SU-DHL-6 (cell line): Measurements from ENCODE around the gene FABP6.

Experiments
- H2AFZ ChIP-seq: fragments of 200-600 bp; sonication (generic); 2 replicates; pipeline ENCODE4 v1.6.1; 2014; ENCODE audit warnings: low read depth, mild to moderate bottlenecking, moderate library complexity, mixed read lengths, antibody characterized with exemption, low read length; ENCODE audit not compliant: severe bottlenecking
- H3F3A ChIP-seq: fragments of 200-600 bp; shearing (Covaris generic); 2 replicates; pipeline ENCODE4 v1.6.0; 2016; ENCODE audit warnings: antibody characterized with exemption, mild to moderate bottlenecking; ENCODE audit not compliant: insufficient read depth
- H3K27ac ChIP-seq: fragments of 200-600 bp; sonication (generic); 2 replicates; pipeline ENCODE4 v1.5.1; 2016; ENCODE audit warnings: low read depth, mild to moderate bottlenecking, low read length, moderate library complexity, mixed read lengths
- H3K27me3 ChIP-seq: fragments of 200-600 bp; sonication (generic), shearing (Covaris generic); 2 replicates; pipeline ENCODE4 v1.6.0; 2014; ENCODE audit warnings: mild to moderate bottlenecking, low read length
- H3K36me3 ChIP-seq: fragments of 200-600 bp; sonication (generic); 2 replicates; pipeline ENCODE4 v1.6.1; 2014; ENCODE audit warnings: mild to moderate bottlenecking, low read length, mixed read lengths
- H3K4me2 ChIP-seq: fragments of 300-600, 200-600 bp; shearing (Covaris generic), sonication (generic); 2 replicates; pipeline ENCODE4 v1.6.0; 2014; ENCODE audit warnings: low read length, low read depth, mild to moderate bottlenecking; ENCODE audit not compliant: poor library complexity, severe bottlenecking
- H3K4me3 ChIP-seq: fragments of 200-600 bp; sonication (generic); 2 replicates; pipeline ENCODE4 v1.5.1; 2014; ENCODE audit warnings: antibody characterized with exemption, low read length, mild to moderate bottlenecking, mixed read lengths; ENCODE audit not compliant: insufficient read depth, poor library complexity, severe bottlenecking
- H3K79me2 ChIP-seq: fragments of 200-600 bp; sonication (generic); 2 replicates; pipeline ENCODE4 v1.6.1; 2014; ENCODE audit warnings: mild to moderate bottlenecking, low read length, moderate library complexity; ENCODE audit not compliant: insufficient read depth
- H3K9ac ChIP-seq: fragments of 200-600 bp; sonication (generic); 2 replicates; pipeline ENCODE4 v1.7.0; 2014; ENCODE audit warnings: mild to moderate bottlenecking, low read length
- H3K9me2 ChIP-seq: fragments of 200-600 bp; sonication (generic); replicated peaks from 2 replicates; pipeline ENCODE4 v1.6.1; 2014; ENCODE audit warnings: low read length; ENCODE audit not compliant: insufficient read depth
- H3K9me3 ChIP-seq: fragments of 200-600 bp; sonication (generic); 2 replicates; pipeline ENCODE4 v1.6.1; 2014; ENCODE audit warnings: low read length, mixed read lengths; ENCODE audit not compliant: insufficient read depth
- H4K20me1 ChIP-seq: fragments of 200-600 bp; sonication (generic); 2 replicates; pipeline ENCODE4 v1.6.1; 2014; ENCODE audit warnings: low read depth, mild to moderate bottlenecking, antibody characterized with exemption, low read length, moderate library complexity, mixed read lengths
- EZH2phosphoT487 ChIP-seq: fragments of 200-600 bp; sonication (generic), shearing (Covaris generic); conservative IDR thresholded peaks from 2 replicates; pipeline ENCODE4 v1.6.1; 2018; ENCODE audit warnings: mild to moderate bottlenecking, antibody characterized with exemption, low read length, moderate library complexity, mixed read lengths
- TF ChIP-seq, protein P1 (sequence below): fragments of 200-600 bp; sonication (generic); IDR thresholded peaks from one replicate; pipeline ENCODE4 v1.5.1; 2017; ENCODE audit warnings: antibody characterized with exemption, mild to moderate bottlenecking, low read length, moderate library complexity; ENCODE audit not compliant: insufficient read depth, poor library complexity, severe bottlenecking

Gene FABP6

GRCh38 chr5:160183075-160183474 is 46.2 kb upstream of the FABP6 start:
- H4K20me1 ChIP-seq = no peaks in the 10 kb centered on the region
- H3K27me3 ChIP-seq = no peaks in the 10 kb centered on the region
- no peak overlapping the region for H3K9ac ChIP-seq
- no peaks in the 10 kb centered on the region for H3F3A ChIP-seq
- H3K4me3 ChIP-seq = no peak overlapping the region
- H3K27ac ChIP-seq = no peak overlapping the region
- H3K9me3 ChIP-seq = no peaks in the 10 kb centered on the region
- TF ChIP-seq, protein P1, sequence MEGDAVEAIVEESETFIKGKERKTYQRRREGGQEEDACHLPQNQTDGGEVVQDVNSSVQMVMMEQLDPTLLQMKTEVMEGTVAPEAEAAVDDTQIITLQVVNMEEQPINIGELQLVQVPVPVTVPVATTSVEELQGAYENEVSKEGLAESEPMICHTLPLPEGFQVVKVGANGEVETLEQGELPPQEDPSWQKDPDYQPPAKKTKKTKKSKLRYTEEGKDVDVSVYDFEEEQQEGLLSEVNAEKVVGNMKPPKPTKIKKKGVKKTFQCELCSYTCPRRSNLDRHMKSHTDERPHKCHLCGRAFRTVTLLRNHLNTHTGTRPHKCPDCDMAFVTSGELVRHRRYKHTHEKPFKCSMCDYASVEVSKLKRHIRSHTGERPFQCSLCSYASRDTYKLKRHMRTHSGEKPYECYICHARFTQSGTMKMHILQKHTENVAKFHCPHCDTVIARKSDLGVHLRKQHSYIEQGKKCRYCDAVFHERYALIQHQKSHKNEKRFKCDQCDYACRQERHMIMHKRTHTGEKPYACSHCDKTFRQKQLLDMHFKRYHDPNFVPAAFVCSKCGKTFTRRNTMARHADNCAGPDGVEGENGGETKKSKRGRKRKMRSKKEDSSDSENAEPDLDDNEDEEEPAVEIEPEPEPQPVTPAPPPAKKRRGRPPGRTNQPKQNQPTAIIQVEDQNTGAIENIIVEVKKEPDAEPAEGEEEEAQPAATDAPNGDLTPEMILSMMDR = no peak
- no peak for TF ChIP-seq EZH2phosphoT487
- no peaks in the 10 kb centered on the region for H3K79me2 ChIP-seq
- no peaks in the 10 kb centered on the region for H3K36me3 ChIP-seq
- no peaks in the 10 kb centered on the region for H3K9me2 ChIP-seq
- H2AFZ ChIP-seq = no peak overlapping the region
- H3K4me2 ChIP-seq = no peak overlapping the region

DNA sequence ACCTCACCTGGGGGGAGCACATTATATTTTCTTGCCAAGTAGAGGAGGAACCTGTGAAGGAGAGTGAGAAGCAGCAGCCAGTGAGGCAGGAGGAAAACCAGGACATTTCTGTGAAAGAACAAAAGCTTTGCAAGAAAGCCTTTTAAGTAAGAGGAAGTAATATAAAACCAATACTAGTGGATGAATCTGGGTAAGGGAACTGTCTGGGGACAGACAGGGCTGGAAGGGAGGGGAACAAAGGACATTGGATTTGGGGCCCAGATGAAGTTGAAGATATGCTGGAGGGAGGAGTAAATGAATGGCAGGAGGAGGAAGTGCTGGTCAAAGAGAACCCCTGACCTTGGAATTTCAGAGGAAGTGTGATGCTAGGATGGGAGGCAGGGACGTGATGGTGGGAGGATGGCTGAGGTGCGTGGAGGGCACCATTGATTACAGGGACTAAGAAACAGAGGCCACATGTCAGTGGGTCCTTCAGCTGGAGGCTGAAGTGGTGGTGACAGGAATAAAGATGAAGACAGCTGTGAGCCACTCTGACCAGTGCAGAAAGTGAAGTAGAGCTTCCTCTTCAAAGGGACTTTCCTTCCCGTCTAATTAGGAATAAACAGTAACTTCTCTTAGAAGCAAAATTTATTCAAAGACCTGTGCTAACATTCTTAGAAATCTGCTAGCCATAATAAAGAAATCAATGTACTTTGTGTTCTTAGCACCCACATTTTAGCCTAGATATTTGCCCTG is 43.5 kb upstream of the FABP6 start:
- H3K4me3 ChIP-seq = no peak overlapping the region
- H3K4me2 ChIP-seq = no peak overlapping the region
- H3K9me3 ChIP-seq = no peaks in the 10 kb centered on the region
- no peaks in the 10 kb centered on the region for H4K20me1 ChIP-seq
- no peaks in the 10 kb centered on the region for H3F3A ChIP-seq
- no peaks in the 10 kb centered on the region for H3K36me3 ChIP-seq
- no peak for TF ChIP-seq EZH2phosphoT487
- TF ChIP-seq, protein P1 = no peak
- H2AFZ ChIP-seq = no peak overlapping the region
- H3K27me3 ChIP-seq = no peaks in the 10 kb centered on the region
- no peaks in the 10 kb centered on the region for H3K9me2 ChIP-seq
- no peak overlapping the region for H3K27ac ChIP-seq
- H3K79me2 ChIP-seq = no peaks in the 10 kb centered on the region
- H3K9ac ChIP-seq = no peak overlapping the region

DNA sequence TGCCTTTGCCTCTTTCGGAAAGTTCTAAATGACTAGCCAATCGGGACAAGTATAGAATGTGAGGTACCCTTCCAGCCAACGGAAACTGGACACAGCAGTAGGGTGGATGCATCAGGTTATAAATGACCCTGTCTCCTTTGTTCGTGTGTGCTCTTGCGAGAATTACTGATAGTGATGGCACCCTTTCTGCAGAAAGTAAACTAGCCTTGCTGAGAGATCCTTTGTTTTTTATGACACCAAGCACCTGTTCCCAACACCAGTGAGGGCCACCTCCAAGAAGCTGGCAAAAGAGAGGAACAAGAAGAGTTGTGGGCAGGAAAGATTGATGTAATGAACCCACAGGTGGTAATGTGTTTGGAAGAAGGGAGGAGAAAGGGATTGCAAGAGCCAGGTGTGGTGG is 42.8 kb upstream of the FABP6 start:
- H3K36me3 ChIP-seq = no peaks in the 10 kb centered on the region
- H3K4me2 ChIP-seq = no peak overlapping the region
- no peaks in the 10 kb centered on the region for H3K79me2 ChIP-seq
- H3K27me3 ChIP-seq = no peaks in the 10 kb centered on the region
- H4K20me1 ChIP-seq = no peaks in the 10 kb centered on the region
- TF ChIP-seq EZH2phosphoT487 = no peak
- TF ChIP-seq, protein P1 = no peak
- no peak overlapping the region for H2AFZ ChIP-seq
- H3K9me3 ChIP-seq = no peaks in the 10 kb centered on the region
- H3K9me2 ChIP-seq = no peaks in the 10 kb centered on the region
- H3K27ac ChIP-seq = no peak overlapping the region
- no peaks in the 10 kb centered on the region for H3F3A ChIP-seq
- no peak overlapping the region for H3K9ac ChIP-seq
- H3K4me3 ChIP-seq = no peak overlapping the region
